WTC11 (cell line): Measurements from ENCODE around the gene JMJD7. TPM values are rescaled to one million over a fixed set of nuclear protein-coding genes. Genes with fewer than 3 reads are reported as not detected.

Experiments
- ATAC-seq: fragments of 200-7000 bp; cut with Tn5 transposase; 2 replicates; pipeline ENCODE4 v1.10.0; 2021; ENCODE audit warnings: mild to moderate bottlenecking, moderate library complexity
- CTCF ChIA-PET: fragments of 300-600 bp; sonication (Branson Sonifier 250); formaldehyde crosslinking; loops from one replicate; lab custom pipeline; 2021; ENCODE audit warnings: antibody characterized with exemption; lab: Charles Lee
- POLR2A ChIA-PET: fragments of 350-600 bp; sonication (Branson Sonifier 250); formaldehyde crosslinking; loops from one replicate; lab custom pipeline; 2021; ENCODE audit warnings: antibody characterized with exemption; lab: Charles Lee
- DNase-seq: peaks from one replicate; pipeline ENCODE4 v3.0.0; 2021; ENCODE audit warnings: low spot score
- H3K27ac Mint-ChIP-seq: 2 replicates; pipeline ENCODE4 v1.8.0; 2021; ENCODE audit warnings: mixed read lengths
- H3K27me3 Mint-ChIP-seq: 2 replicates; pipeline ENCODE4 v1.8.0; 2021; ENCODE audit warnings: low read depth, mild to moderate bottlenecking, moderate library complexity, mixed read lengths
- H3K36me3 Mint-ChIP-seq: 2 replicates; pipeline ENCODE4 v1.8.0; 2021; ENCODE audit warnings: mixed read lengths
- H3K4me1 Mint-ChIP-seq: 2 replicates; pipeline ENCODE4 v1.8.0; 2022; ENCODE audit warnings: mixed read lengths
- H3K4me3 Mint-ChIP-seq: 2 replicates; pipeline ENCODE4 v1.8.0; 2021; ENCODE audit warnings: mild to moderate bottlenecking, moderate library complexity, mixed read lengths
- H3K9me3 Mint-ChIP-seq: 2 replicates; pipeline ENCODE4 v1.8.0; 2021; ENCODE audit warnings: mixed read lengths
- CBFB ChIP-seq: sonication (generic); formaldehyde crosslinking; IDR thresholded peaks from 2 replicates; pipeline ENCODE4 v1.8.1; 2022; ENCODE audit warnings: mild to moderate bottlenecking, low read depth, missing genetic modification reagents
- CREB1 ChIP-seq: sonication (generic); formaldehyde crosslinking; IDR thresholded peaks from 2 replicates; pipeline ENCODE4 v1.8.0; 2023; ENCODE audit warnings: mild to moderate bottlenecking, missing genetic modification reagents
- CREM ChIP-seq: sonication (generic); formaldehyde crosslinking; IDR thresholded peaks from 2 replicates; pipeline ENCODE4 v1.8.1; 2022; ENCODE audit warnings: mild to moderate bottlenecking, missing genetic modification reagents, moderate library complexity
- ELF4 ChIP-seq: sonication (generic); formaldehyde crosslinking; IDR thresholded peaks from 2 replicates; pipeline ENCODE4 v1.8.1; 2022; ENCODE audit warnings: low read depth, mild to moderate bottlenecking, moderate library complexity, missing genetic modification reagents
- EMX1 ChIP-seq: fragments of 250-450 bp; sonication (Bioruptor Pico); IDR thresholded peaks from 2 replicates; pipeline ENCODE4 v1.8.0; 2021; ENCODE audit warnings: mild to moderate bottlenecking
- FOXK1 ChIP-seq: sonication (generic); formaldehyde crosslinking; IDR thresholded peaks from 2 replicates; pipeline ENCODE4 v1.8.0; 2022; ENCODE audit warnings: mild to moderate bottlenecking, moderate library complexity, missing genetic modification reagents
- NFE2L1 ChIP-seq: sonication (generic); formaldehyde crosslinking; IDR thresholded peaks from 2 replicates; pipeline ENCODE4 v1.8.1; 2023; ENCODE audit warnings: missing genetic modification reagents
- NR1H2 ChIP-seq: sonication (generic); formaldehyde crosslinking; IDR thresholded peaks from 2 replicates; pipeline ENCODE4 v1.9.0; 2021; ENCODE audit warnings: mild to moderate bottlenecking, moderate library complexity, missing genetic modification reagents
- SMAD4 ChIP-seq: sonication (generic); formaldehyde crosslinking; IDR thresholded peaks from 2 replicates; pipeline ENCODE4 v1.8.0; 2022; ENCODE audit warnings: mild to moderate bottlenecking, missing genetic modification reagents
- SOX15 ChIP-seq: fragments of 250-450 bp; sonication (Bioruptor Pico); IDR thresholded peaks from 2 replicates; pipeline ENCODE4 v1.9.0; 2021; ENCODE audit warnings: mild to moderate bottlenecking
- TCF7 ChIP-seq: sonication (generic); formaldehyde crosslinking; IDR thresholded peaks from 2 replicates; pipeline ENCODE4 v1.8.0; 2022; ENCODE audit warnings: mild to moderate bottlenecking, low read depth, missing genetic modification reagents, moderate library complexity
- TEAD1 ChIP-seq: sonication (generic); formaldehyde crosslinking; IDR thresholded peaks from 2 replicates; pipeline ENCODE4 v1.8.0; 2022; ENCODE audit warnings: mild to moderate bottlenecking, missing genetic modification reagents
- TP53 ChIP-seq: sonication (generic); formaldehyde crosslinking; IDR thresholded peaks from 2 replicates; pipeline ENCODE4 v1.8.1; 2023; ENCODE audit warnings: mild to moderate bottlenecking, missing genetic modification reagents
- ZNF219 ChIP-seq: sonication (generic); formaldehyde crosslinking; IDR thresholded peaks from 2 replicates; pipeline ENCODE4 v1.8.0; 2023; ENCODE audit warnings: missing genetic modification reagents, mild to moderate bottlenecking, borderline replicate concordance
- total RNA-seq: library from RNA; stranded (reverse); gene quantifications from 3 replicates; pipeline ENCODE4 v1.2.3, GENCODE V29; 2021
- TF ChIP-seq, protein P1 (sequence below): fragments of 250-450 bp; sonication (Bioruptor Pico); IDR thresholded peaks from 2 replicates; pipeline ENCODE4 v1.8.0; 2021; ENCODE audit warnings: mild to moderate bottlenecking
- TF ChIP-seq, protein P2 (sequence below): sonication (generic); formaldehyde crosslinking; IDR thresholded peaks from 2 replicates; pipeline ENCODE4 v1.8.1; 2023; ENCODE audit warnings: mild to moderate bottlenecking, moderate library complexity, missing genetic modification reagents
- TF ChIP-seq, protein P3 (sequence below): sonication (generic); formaldehyde crosslinking; IDR thresholded peaks from 2 replicates; pipeline ENCODE4 v1.8.1; 2023; ENCODE audit warnings: mild to moderate bottlenecking, missing genetic modification reagents, borderline replicate concordance
- TF ChIP-seq, protein P4 (sequence below): fragments of 250-450 bp; sonication (Bioruptor Pico); IDR thresholded peaks from 2 replicates; pipeline ENCODE4 v1.9.0; 2021; ENCODE audit warnings: mild to moderate bottlenecking
- TF ChIP-seq, protein P5 (sequence below): fragments of 250-450 bp; sonication (Bioruptor Pico); IDR thresholded peaks from 2 replicates; pipeline ENCODE4 v1.9.0; 2021; ENCODE audit warnings: mild to moderate bottlenecking, borderline replicate concordance

JMJD7 gene
- total RNA-seq, 1 experiment from 2014 or later: 19.9 TPM

DNA sequence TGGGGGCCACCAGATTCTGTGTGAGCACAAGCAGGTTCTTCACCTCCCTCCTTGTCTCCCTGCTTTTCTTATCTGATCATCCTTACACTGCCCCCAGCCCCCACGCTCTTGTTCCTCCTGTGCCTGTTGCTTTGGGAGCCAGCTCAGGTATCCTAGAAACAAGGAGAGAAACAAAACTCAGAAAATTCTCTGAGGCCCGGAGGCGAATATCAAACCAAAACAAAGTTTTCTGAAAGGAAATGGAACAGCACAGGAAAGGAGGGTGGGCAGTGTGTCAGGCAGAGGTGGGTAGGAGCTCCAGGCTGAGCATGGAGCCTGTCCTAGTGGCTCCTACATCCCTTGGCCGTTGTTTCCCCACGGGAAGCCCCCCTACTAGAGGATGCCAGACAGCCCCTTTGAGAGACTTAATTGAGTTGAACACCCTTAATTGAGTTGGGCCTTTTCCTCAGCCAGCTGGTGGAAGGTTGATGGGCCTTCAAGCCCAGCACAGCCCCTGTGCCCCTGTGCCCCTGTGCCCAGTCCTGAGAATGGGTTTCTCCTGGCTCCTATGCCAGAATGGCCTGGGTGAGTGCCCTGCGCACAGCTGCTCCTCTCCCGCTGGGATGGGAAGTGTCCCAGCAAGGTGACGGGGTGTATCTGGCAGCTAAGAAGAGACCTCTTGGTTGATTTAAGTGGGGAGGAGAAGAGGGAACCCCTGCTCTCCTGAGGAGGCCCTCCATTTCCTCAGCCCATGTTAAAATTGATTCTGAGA, 22.8 kb upstream of the JMJD7 start:
- CTCF ChIA-PET: interaction anchor here (2.3 to 7.5 kb wide), 2 partner anchors 31 to 100 kb away, joined by 7 to 83 read pairs; partner anchors contain the start of gene MAPKBP1
- Mint-ChIP-seq H3K4me1 (peaks cover 3% of the 10 kb centered on the region; the same call in 1 of the 2 replicates), H3K27ac (0 out of 2 replicates have a peak overlapping the region, but pooled peaks have one; percentile 2), H3K27me3 (no peaks in the 10 kb centered on the region), H3K36me3 (no peaks in the 10 kb centered on the region), H3K9me3 (no peaks in the 10 kb centered on the region), H3K4me3 (no peak overlapping the region)
- POLR2A ChIA-PET: no interaction called here
- TF ChIP-seq, protein P1, sequence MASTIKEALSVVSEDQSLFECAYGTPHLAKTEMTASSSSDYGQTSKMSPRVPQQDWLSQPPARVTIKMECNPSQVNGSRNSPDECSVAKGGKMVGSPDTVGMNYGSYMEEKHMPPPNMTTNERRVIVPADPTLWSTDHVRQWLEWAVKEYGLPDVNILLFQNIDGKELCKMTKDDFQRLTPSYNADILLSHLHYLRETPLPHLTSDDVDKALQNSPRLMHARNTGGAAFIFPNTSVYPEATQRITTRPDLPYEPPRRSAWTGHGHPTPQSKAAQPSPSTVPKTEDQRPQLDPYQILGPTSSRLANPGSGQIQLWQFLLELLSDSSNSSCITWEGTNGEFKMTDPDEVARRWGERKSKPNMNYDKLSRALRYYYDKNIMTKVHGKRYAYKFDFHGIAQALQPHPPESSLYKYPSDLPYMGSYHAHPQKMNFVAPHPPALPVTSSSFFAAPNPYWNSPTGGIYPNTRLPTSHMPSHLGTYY (CRISPR knock-in tag): no peak
- TF ChIP-seq CREB1 (CRISPR knock-in tag) (no peak), SOX15 (CRISPR knock-in tag) (no peak), ZNF219 (CRISPR knock-in tag) (no peak), NFE2L1 (no peak), TP53 (CRISPR knock-in tag) (no peak), EMX1 (CRISPR knock-in tag) (no peak), TEAD1 (CRISPR knock-in tag) (no peak), CREM (CRISPR knock-in tag) (no peak), TCF7 (no peak), FOXK1 (CRISPR knock-in tag) (no peak), NR1H2 (CRISPR knock-in tag) (no peak)
- TF ChIP-seq, protein P2, sequence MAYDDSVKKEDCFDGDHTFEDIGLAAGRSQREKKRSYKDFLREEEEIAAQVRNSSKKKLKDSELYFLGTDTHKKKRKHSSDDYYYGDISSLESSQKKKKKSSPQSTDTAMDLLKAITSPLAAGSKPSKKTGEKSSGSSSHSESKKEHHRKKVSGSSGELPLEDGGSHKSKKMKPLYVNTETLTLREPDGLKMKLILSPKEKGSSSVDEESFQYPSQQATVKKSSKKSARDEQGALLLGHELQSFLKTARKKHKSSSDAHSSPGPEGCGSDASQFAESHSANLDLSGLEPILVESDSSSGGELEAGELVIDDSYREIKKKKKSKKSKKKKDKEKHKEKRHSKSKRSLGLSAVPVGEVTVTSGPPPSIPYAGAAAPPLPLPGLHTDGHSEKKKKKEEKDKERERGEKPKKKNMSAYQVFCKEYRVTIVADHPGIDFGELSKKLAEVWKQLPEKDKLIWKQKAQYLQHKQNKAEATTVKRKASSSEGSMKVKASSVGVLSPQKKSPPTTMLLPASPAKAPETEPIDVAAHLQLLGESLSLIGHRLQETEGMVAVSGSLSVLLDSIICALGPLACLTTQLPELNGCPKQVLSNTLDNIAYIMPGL (CRISPR knock-in tag): no peak
- TF ChIP-seq, protein P3, sequence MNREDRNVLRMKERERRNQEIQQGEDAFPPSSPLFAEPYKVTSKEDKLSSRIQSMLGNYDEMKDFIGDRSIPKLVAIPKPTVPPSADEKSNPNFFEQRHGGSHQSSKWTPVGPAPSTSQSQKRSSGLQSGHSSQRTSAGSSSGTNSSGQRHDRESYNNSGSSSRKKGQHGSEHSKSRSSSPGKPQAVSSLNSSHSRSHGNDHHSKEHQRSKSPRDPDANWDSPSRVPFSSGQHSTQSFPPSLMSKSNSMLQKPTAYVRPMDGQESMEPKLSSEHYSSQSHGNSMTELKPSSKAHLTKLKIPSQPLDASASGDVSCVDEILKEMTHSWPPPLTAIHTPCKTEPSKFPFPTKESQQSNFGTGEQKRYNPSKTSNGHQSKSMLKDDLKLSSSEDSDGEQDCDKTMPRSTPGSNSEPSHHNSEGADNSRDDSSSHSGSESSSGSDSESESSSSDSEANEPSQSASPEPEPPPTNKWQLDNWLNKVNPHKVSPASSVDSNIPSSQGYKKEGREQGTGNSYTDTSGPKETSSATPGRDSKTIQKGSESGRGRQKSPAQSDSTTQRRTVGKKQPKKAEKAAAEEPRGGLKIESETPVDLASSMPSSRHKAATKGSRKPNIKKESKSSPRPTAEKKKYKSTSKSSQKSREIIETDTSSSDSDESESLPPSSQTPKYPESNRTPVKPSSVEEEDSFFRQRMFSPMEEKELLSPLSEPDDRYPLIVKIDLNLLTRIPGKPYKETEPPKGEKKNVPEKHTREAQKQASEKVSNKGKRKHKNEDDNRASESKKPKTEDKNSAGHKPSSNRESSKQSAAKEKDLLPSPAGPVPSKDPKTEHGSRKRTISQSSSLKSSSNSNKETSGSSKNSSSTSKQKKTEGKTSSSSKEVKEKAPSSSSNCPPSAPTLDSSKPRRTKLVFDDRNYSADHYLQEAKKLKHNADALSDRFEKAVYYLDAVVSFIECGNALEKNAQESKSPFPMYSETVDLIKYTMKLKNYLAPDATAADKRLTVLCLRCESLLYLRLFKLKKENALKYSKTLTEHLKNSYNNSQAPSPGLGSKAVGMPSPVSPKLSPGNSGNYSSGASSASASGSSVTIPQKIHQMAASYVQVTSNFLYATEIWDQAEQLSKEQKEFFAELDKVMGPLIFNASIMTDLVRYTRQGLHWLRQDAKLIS: no peak
- TF ChIP-seq, protein P4, sequence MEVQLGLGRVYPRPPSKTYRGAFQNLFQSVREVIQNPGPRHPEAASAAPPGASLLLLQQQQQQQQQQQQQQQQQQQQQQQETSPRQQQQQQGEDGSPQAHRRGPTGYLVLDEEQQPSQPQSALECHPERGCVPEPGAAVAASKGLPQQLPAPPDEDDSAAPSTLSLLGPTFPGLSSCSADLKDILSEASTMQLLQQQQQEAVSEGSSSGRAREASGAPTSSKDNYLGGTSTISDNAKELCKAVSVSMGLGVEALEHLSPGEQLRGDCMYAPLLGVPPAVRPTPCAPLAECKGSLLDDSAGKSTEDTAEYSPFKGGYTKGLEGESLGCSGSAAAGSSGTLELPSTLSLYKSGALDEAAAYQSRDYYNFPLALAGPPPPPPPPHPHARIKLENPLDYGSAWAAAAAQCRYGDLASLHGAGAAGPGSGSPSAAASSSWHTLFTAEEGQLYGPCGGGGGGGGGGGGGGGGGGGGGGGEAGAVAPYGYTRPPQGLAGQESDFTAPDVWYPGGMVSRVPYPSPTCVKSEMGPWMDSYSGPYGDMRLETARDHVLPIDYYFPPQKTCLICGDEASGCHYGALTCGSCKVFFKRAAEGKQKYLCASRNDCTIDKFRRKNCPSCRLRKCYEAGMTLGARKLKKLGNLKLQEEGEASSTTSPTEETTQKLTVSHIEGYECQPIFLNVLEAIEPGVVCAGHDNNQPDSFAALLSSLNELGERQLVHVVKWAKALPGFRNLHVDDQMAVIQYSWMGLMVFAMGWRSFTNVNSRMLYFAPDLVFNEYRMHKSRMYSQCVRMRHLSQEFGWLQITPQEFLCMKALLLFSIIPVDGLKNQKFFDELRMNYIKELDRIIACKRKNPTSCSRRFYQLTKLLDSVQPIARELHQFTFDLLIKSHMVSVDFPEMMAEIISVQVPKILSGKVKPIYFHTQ (CRISPR knock-in tag): no peak
- DNase-seq (no peak), ATAC-seq (no peak)

DNA sequence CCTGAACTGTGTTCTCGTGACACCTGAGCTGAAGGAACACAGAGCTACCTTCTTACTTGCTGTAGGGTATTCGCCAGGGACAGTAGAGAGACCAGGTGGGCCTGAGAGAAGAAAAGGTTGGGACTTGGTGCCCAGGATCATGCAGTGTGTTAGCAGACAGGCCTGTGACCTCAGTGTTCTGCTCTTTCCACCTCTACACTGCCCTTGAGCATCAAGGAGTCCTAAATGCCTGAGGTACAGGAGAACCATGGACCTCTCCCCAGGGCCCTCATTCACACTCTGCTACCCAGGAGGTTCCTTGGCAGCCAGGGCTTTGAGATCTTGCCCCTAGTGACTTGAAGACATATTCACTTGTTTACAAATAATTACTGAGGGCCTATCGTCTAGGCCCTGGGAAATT, 22.2 kb upstream of the JMJD7 start:
- POLR2A ChIA-PET: no interaction called here
- DNase-seq (no peak), ATAC-seq (no peak)
- no peak overlapping the region; the same call in 1 of the 2 replicates for H3K27ac Mint-ChIP-seq
- H3K36me3 Mint-ChIP-seq: no peaks in the 10 kb centered on the region
- H3K4me3 Mint-ChIP-seq: no peak overlapping the region
- CTCF ChIA-PET: interaction anchor here (0.8 to 7.5 kb wide), 4 partner anchors 22 to 225 kb away, joined by 3 to 83 read pairs (median 8); partner anchors contain the start of genes JMJD7 and MAPKBP1
- H3K27me3 Mint-ChIP-seq: no peaks in the 10 kb centered on the region
- no peaks in the 10 kb centered on the region for H3K9me3 Mint-ChIP-seq
- peaks cover 3% of the 10 kb centered on the region; the same call in 1 of the 2 replicates for H3K4me1 Mint-ChIP-seq
- TF ChIP-seq ELF4 (CRISPR knock-in tag) (no peak), SMAD4 (CRISPR knock-in tag) (no peak), CBFB (CRISPR knock-in tag) (no peak)
- TF ChIP-seq, protein P5, sequence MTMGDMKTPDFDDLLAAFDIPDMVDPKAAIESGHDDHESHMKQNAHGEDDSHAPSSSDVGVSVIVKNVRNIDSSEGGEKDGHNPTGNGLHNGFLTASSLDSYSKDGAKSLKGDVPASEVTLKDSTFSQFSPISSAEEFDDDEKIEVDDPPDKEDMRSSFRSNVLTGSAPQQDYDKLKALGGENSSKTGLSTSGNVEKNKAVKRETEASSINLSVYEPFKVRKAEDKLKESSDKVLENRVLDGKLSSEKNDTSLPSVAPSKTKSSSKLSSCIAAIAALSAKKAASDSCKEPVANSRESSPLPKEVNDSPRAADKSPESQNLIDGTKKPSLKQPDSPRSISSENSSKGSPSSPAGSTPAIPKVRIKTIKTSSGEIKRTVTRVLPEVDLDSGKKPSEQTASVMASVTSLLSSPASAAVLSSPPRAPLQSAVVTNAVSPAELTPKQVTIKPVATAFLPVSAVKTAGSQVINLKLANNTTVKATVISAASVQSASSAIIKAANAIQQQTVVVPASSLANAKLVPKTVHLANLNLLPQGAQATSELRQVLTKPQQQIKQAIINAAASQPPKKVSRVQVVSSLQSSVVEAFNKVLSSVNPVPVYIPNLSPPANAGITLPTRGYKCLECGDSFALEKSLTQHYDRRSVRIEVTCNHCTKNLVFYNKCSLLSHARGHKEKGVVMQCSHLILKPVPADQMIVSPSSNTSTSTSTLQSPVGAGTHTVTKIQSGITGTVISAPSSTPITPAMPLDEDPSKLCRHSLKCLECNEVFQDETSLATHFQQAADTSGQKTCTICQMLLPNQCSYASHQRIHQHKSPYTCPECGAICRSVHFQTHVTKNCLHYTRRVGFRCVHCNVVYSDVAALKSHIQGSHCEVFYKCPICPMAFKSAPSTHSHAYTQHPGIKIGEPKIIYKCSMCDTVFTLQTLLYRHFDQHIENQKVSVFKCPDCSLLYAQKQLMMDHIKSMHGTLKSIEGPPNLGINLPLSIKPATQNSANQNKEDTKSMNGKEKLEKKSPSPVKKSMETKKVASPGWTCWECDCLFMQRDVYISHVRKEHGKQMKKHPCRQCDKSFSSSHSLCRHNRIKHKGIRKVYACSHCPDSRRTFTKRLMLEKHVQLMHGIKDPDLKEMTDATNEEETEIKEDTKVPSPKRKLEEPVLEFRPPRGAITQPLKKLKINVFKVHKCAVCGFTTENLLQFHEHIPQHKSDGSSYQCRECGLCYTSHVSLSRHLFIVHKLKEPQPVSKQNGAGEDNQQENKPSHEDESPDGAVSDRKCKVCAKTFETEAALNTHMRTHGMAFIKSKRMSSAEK: no peak
